Measurements from ENCODE around the gene IGSF23. TPM values are rescaled to one million over a fixed set of nuclear protein-coding genes. Genes with fewer than 3 reads are reported as not detected.

The IGSF23 gene
- total RNA-seq, 1 experiment from 2014 or later, result not detected

DNA sequence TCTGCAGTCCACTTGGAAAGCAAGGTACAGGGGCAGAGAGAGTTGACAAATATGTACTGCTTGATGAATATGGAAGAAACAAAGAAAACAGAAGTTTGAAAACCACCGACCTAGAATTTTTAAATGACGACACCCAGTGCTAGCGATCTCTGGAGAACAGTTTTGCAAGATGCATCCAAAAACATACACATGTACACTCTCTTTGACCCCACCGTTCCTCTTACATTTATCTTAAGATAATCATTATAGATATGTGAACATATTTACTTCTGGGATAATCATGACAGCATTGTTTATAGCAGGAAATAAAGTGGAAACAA is 40.8 kb upstream of the IGSF23 start:
- H3K27ac Mint-ChIP-seq, result no peak overlapping the region
- Histone ChIP-seq H3K23me2 (ENCODE audit: insufficient read length, low read depth, low read length, poor library complexity, severe bottlenecking) (no peaks in the 10 kb centered on the region), H3K56ac (ENCODE audit: insufficient read length, low read depth, low read length) (no peak overlapping the region), H2BK20ac (ENCODE audit: low read depth, low read length, poor library complexity, severe bottlenecking) (no peak overlapping the region), H4K20me1 (ENCODE audit: control insufficient read depth, insufficient read depth, insufficient read length) (no peaks in the 10 kb centered on the region), H2BK5ac (ENCODE audit: insufficient read length, low read length) (no peak overlapping the region), H3K27ac (ENCODE audit: insufficient read length, low read depth, low read length) (no peak overlapping the region), H4K8ac (replicated peaks; ENCODE audit: insufficient read length, low read depth, low read length) (no peak overlapping the region), H3K79me2 (ENCODE audit: insufficient read depth, low read length) (no peaks in the 10 kb centered on the region), H2BK12ac (ENCODE audit: insufficient read length, low read depth, low read length) (no peak overlapping the region), H3K79me1 (ENCODE audit: insufficient read depth, low read depth, low read length, poor library complexity, severe bottlenecking) (no peaks in the 10 kb centered on the region), H3T11ph (ENCODE audit: low read length) (no peak overlapping the region), H3K9me3 (ENCODE audit: control insufficient read depth, low read depth, low read length) (no peaks in the 10 kb centered on the region), H2AFZ (ENCODE audit: low read length) (no peak overlapping the region), H3K4ac (ENCODE audit: low read depth, low read length) (no peak overlapping the region), H3K4me1 (ENCODE audit: insufficient read depth, low read length) (no peaks in the 10 kb centered on the region), H3K27me3 (ENCODE audit: insufficient read depth, low read length) (no peaks in the 10 kb centered on the region), H3K18ac (ENCODE audit: insufficient read length, low read depth, low read length) (no peak overlapping the region), H4K91ac (ENCODE audit: insufficient read length, low read depth, low read length) (no peak overlapping the region), H3K14ac (ENCODE audit: insufficient read depth, low read length) (no peak overlapping the region), H3K4me2 (ENCODE audit: insufficient read depth, insufficient read length, low read length) (no peak overlapping the region), H2BK120ac (ENCODE audit: low read depth, low read length, poor library complexity, severe bottlenecking) (no peak overlapping the region), H2AK5ac (ENCODE audit: insufficient read length, low read length) (no peak overlapping the region), H3K9ac (ENCODE audit: extremely low read depth, insufficient read length, low read length) (no peak overlapping the region), H3K23ac (ENCODE audit: insufficient read length, low read depth, low read length) (no peak overlapping the region), H2BK15ac (ENCODE audit: low read depth, low read length) (no peak overlapping the region), H4K5ac (ENCODE audit: insufficient read length, low read depth, low read length) (no peak overlapping the region)
- H3K27me3 Mint-ChIP-seq (ENCODE audit: low read depth), result peaks cover 4% of the 10 kb centered on the region; the same call in 1 of the 2 replicates
- H3K4me1 Mint-ChIP-seq, result peaks cover 0 to 8% of the 10 kb centered on the region in 2 experiments; a peak in 2 of 4 replicates
- H3K4me3 Mint-ChIP-seq, result no peak overlapping the region
- H3K9me3 Mint-ChIP-seq, result no peaks in the 10 kb centered on the region
- TF ChIP-seq, protein P1, sequence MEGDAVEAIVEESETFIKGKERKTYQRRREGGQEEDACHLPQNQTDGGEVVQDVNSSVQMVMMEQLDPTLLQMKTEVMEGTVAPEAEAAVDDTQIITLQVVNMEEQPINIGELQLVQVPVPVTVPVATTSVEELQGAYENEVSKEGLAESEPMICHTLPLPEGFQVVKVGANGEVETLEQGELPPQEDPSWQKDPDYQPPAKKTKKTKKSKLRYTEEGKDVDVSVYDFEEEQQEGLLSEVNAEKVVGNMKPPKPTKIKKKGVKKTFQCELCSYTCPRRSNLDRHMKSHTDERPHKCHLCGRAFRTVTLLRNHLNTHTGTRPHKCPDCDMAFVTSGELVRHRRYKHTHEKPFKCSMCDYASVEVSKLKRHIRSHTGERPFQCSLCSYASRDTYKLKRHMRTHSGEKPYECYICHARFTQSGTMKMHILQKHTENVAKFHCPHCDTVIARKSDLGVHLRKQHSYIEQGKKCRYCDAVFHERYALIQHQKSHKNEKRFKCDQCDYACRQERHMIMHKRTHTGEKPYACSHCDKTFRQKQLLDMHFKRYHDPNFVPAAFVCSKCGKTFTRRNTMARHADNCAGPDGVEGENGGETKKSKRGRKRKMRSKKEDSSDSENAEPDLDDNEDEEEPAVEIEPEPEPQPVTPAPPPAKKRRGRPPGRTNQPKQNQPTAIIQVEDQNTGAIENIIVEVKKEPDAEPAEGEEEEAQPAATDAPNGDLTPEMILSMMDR (conservative IDR thresholded peaks at IDR 0.05), result no peak
- WGBS (ENCODE audit: extremely low coverage, insufficient read length, low lambda C conversion rate), result no CpG with 5 or more reads among the region's 4 CpGs
- H3K36me3 Mint-ChIP-seq (ENCODE audit: insufficient read depth in 1 of 3, low read depth in 3 of 3), result no peaks in the 10 kb centered on the region
- DNase-seq, result no peak

Measured in H9 (cell line).